MV-4-11 (cell line): ENCODE measurements around the gene BCL11A.
A peak's percentile ranks its signal among the peaks of the same experiment; 100 is the strongest.

Experiments
- DNase-seq: peaks from one replicate; lab custom pipeline; 2025; lab: John Stamatoyannopoulos, UW

Gene BCL11A

GRCh38 chr2:60553495-60554073 lies at the start of gene BCL11A:
BCL11A (minus strand) TSS chr2:60553654; CDS start chr2:60553270, 384 bp downstream.
- DNase-seq, result peak; percentile 76

- DNase-seq, result peak; percentile 15
Measured at GRCh38 chr2:60602828-60603532, 49.5 kb upstream of the BCL11A start.

GRCh38 chr2:60602388-60602787 lies 48.9 kb upstream of the BCL11A start:
- DNase-seq, result peak; percentile 92

GRCh38 chr2:60598271-60598670 lies 44.8 kb upstream of the BCL11A start:
- no peak for DNase-seq

GRCh38 chr2:60597346-60597745 lies 43.9 kb upstream of the BCL11A start:
- no peak for DNase-seq

GRCh38 chr2:60596411-60596810 lies 43.0 kb upstream of the BCL11A start:
- peak; percentile 12 for DNase-seq

GRCh38 chr2:60595953-60596352 lies 42.5 kb upstream of the BCL11A start:
- no peak for DNase-seq

GRCh38 chr2:60589104-60589503 lies 35.6 kb upstream of the BCL11A start:
- no peak for DNase-seq

GRCh38 chr2:60586081-60586480 lies 32.6 kb upstream of the BCL11A start:
- no peak for DNase-seq

- DNase-seq, result no peak
Measured at GRCh38 chr2:60585276-60585675, 31.8 kb upstream of the BCL11A start.

- DNase-seq, result no peak
Measured at GRCh38 chr2:60583604-60584003, 30.1 kb upstream of the BCL11A start.

- DNase-seq, result peak; percentile 40
Measured at GRCh38 chr2:60581433-60582282, 28.2 kb upstream of the BCL11A start.

- no peak for DNase-seq
Measured at GRCh38 chr2:60577682-60578283, 24.3 kb upstream of the BCL11A start.

GRCh38 chr2:60573251-60573650 lies 19.8 kb upstream of the BCL11A start:
- DNase-seq, result no peak

GRCh38 chr2:60570251-60570650 lies 16.8 kb upstream of the BCL11A start:
- DNase-seq, result no peak

GRCh38 chr2:60569680-60570111 lies 16.2 kb upstream of the BCL11A start:
- DNase-seq, result no peak

- no peak for DNase-seq
Measured at GRCh38 chr2:60567919-60568768, 14.7 kb upstream of the BCL11A start.

- DNase-seq, result no peak
Measured at GRCh38 chr2:60567096-60567495, 13.6 kb upstream of the BCL11A start.

GRCh38 chr2:60565472-60565871 lies 12.0 kb upstream of the BCL11A start:
- DNase-seq, result peak; percentile 56

GRCh38 chr2:60560734-60561644 lies 7.5 kb upstream of the BCL11A start:
- DNase-seq, result peak; percentile 91
